OCI-LY7 (cell line): ENCODE data around the gene EPS8L2. TPM values are rescaled to one million over a fixed set of nuclear protein-coding genes. Genes with fewer than 3 reads are reported as not detected.
"Not testable (repeated sequence)": the region's sequence is repeated elsewhere in the genome, so short reads cannot be mapped to it uniquely, and the experiment has no call there.

Source experiments
- BruUV-seq: library from RNA; stranded (reverse); fragments of 400-500 nt; replicated peaks from 2 replicates; lab custom pipeline; 2021; lab: Mats Ljungman, UMichigan
- CTCF ChIA-PET: fragments of 300-600 bp; sonication (Branson Sonifier 250); formaldehyde crosslinking; loops from one replicate; lab custom pipeline; 2022; ENCODE audit warnings: antibody characterized with exemption; ENCODE audit not compliant: unreplicated experiment; lab: Charles Lee
- POLR2A ChIA-PET: fragments of 300-600 bp; sonication (Branson Sonifier 250); formaldehyde crosslinking; loops from one replicate; lab custom pipeline; 2022; ENCODE audit warnings: antibody characterized with exemption; lab: Charles Lee
- DNase-seq: peaks from one replicate; pipeline ENCODE4 v3.0.0-alpha.2; 2015; ENCODE audit warnings: low spot score
- H2AFZ ChIP-seq: fragments of 200-600 bp; sonication (generic), shearing (Covaris generic); 2 replicates; pipeline ENCODE4 v1.6.1; 2014; ENCODE audit warnings: mild to moderate bottlenecking, antibody characterized with exemption, low read length, moderate library complexity
- H3K27ac ChIP-seq: fragments of 200-600 bp; sonication (generic); 2 replicates; pipeline ENCODE4 v1.5.1; 2014; ENCODE audit warnings: mixed run types, low read depth, mild to moderate bottlenecking, moderate library complexity, low read length, inconsistent platforms; ENCODE audit not compliant: poor library complexity, severe bottlenecking
- H3K36me3 ChIP-seq: fragments of 200-600 bp; sonication (generic); 2 replicates; pipeline ENCODE4 v1.6.1; 2014; ENCODE audit warnings: mild to moderate bottlenecking, antibody characterized with exemption, low read length, moderate library complexity, mixed read lengths; ENCODE audit not compliant: insufficient read depth
- H3K4me1 ChIP-seq: fragments of 200-600 bp; sonication (generic); 2 replicates; pipeline ENCODE4 v1.5.1; 2014; ENCODE audit warnings: mild to moderate bottlenecking, low read length; ENCODE audit not compliant: insufficient read depth, poor library complexity, severe bottlenecking
- H3K4me2 ChIP-seq: fragments of 200-600 bp; sonication (generic); 2 replicates; pipeline ENCODE4 v1.6.1; 2014; ENCODE audit warnings: mild to moderate bottlenecking, low read length
- H3K4me3 ChIP-seq: fragments of 200-600 bp; sonication (generic); 2 replicates; pipeline ENCODE4 v1.5.1; 2014; ENCODE audit warnings: mild to moderate bottlenecking, low read depth, low read length; ENCODE audit not compliant: poor library complexity, severe bottlenecking
- H3K79me2 ChIP-seq: fragments of 200-600 bp; sonication (generic); 2 replicates; pipeline ENCODE4 v1.6.1; 2016; ENCODE audit warnings: low read depth, mild to moderate bottlenecking, low read length, moderate library complexity, mixed read lengths; ENCODE audit not compliant: insufficient read depth
- H3K9me2 ChIP-seq: fragments of 200-600 bp; sonication (generic); 2 replicates; pipeline ENCODE4 v1.6.1; 2016; ENCODE audit warnings: mild to moderate bottlenecking, low read length, mixed read lengths; ENCODE audit not compliant: insufficient read depth
- H3K9me3 ChIP-seq: fragments of 200-600 bp; sonication (generic); 2 replicates; pipeline ENCODE4 v1.6.1; 2014; ENCODE audit warnings: mild to moderate bottlenecking, mixed run types, low read length, mixed read lengths
- H4K20me1 ChIP-seq: fragments of 200-600 bp; sonication (generic); 2 replicates; pipeline ENCODE4 v1.6.1; 2014; ENCODE audit warnings: mild to moderate bottlenecking, antibody characterized with exemption, low read length, moderate library complexity, mixed read lengths; ENCODE audit not compliant: insufficient read depth
- CTCF ChIP-seq: fragments of 200-600 bp; sonication (generic); conservative IDR thresholded peaks from 2 replicates; pipeline ENCODE4 v1.5.1; 2014; ENCODE audit warnings: mild to moderate bottlenecking, antibody characterized with exemption, low read length, moderate library complexity, mixed read lengths
- EZH2phosphoT487 ChIP-seq: fragments of 200-600 bp; sonication (generic); IDR thresholded peaks from 2 replicates; pipeline ENCODE4 v1.6.1; 2018; ENCODE audit warnings: low read depth, borderline replicate concordance, mild to moderate bottlenecking, mixed run types, antibody characterized with exemption, low read length, moderate library complexity, mixed read lengths
- intact Hi-C: fragments of 100-400 bp; cut with micrococcal nuclease; formaldehyde crosslinking; loops from one replicate; pipeline ENCODE4 v1.10.0; 2022; ENCODE audit not compliant: unreplicated experiment
- total RNA-seq, 2 experiments: library from RNA; depleted of rRNA in 1 of 2; stranded (reverse); fragments of >200 nt in 1 of 2; shearing (Covaris generic) in 1 of 2; gene quantifications; 2 replicates each; pipeline ENCODE4 v1.2.3, GENCODE V29; 2014 to 2022

Gene EPS8L2
- total RNA-seq, 2 experiments from 2014 or later: 3.8 to 7.1 TPM

DNA sequence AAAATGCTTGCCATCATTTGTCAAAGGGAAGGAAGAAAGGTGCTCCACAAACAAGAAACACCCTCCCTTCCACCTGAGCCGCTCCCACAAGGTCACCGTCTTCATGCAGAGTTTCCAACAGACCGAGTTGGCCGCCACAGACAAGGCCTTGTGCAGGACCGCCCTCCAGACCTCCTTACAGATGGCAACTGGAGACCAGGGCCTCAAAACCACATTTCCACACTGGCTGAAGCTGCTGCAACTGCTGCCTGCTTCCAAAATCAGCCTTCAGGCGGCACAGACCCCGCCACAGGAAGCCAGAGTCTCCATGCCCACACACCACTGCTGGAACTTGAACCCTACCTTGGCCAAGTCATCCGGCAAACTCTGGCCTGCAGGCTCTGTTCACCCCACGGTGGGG is 17.4 kb upstream of the EPS8L2 start:
- DNase-seq: no peak
- no TSS peak for BruUV-seq
- intact Hi-C loops: no loop called here
- Histone ChIP-seq H3K4me3 (no peak overlapping the region), H3K27ac (no peak overlapping the region), H3K9me3 (no peaks in the 10 kb centered on the region), H4K20me1 (no peaks in the 10 kb centered on the region), H3K4me1 (peaks cover 10% of the 10 kb centered on the region), H3K9me2 (no peaks in the 10 kb centered on the region), H3K4me2 (no peak overlapping the region), H3K36me3 (peaks cover 68% of the 10 kb centered on the region), H3K79me2 (peaks cover 11% of the 10 kb centered on the region; the same call in 1 of the 2 replicates), H2AFZ (no peak overlapping the region)
- ChIA-PET POLR2A (no interaction called here), CTCF (no interaction called here)
- TF ChIP-seq CTCF: no peak
- TF ChIP-seq EZH2phosphoT487: no peak

DNA sequence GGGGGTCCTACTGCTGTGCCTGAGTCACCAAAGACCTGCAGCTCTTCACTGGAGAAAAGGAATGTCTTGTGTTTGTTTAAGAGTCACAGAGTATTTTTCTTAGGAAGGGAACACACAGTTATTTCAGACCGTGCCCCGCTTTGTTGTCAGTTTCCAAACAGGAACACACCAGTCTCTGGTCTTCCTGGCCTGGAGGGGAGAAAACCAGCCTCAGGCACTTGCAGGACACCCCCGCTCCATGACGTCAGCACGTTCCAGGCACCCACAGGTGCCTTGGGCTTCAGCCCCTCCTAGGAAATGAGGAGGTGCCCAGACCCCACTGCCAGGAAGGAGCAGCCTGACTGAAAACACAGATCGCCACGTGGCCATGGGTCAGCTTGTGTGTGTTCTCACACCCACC is 16.4 kb upstream of the EPS8L2 start:
- peaks cover 59% of the 10 kb centered on the region for H3K36me3 ChIP-seq
- H3K27ac ChIP-seq: no peak overlapping the region
- POLR2A ChIA-PET: no interaction called here
- no peaks in the 10 kb centered on the region for H4K20me1 ChIP-seq
- CTCF ChIA-PET: no interaction called here
- peaks cover 17% of the 10 kb centered on the region for H3K4me1 ChIP-seq
- peaks cover 17% of the 10 kb centered on the region; the same call in 1 of the 2 replicates for H3K79me2 ChIP-seq
- BruUV-seq: no TSS peak
- no peaks in the 10 kb centered on the region for H3K9me3 ChIP-seq
- TF ChIP-seq EZH2phosphoT487 (no peak), CTCF (no peak)
- no peaks in the 10 kb centered on the region for H3K9me2 ChIP-seq
- no peak for DNase-seq
- intact Hi-C loops: no loop called here
- H3K4me2 ChIP-seq: no peak overlapping the region
- no peak overlapping the region for H2AFZ ChIP-seq
- no peak overlapping the region for H3K4me3 ChIP-seq

- H3K9me3 ChIP-seq, H3K4me3 ChIP-seq, H3K9me2 ChIP-seq, DNase-seq, POLR2A ChIA-PET, H3K27ac ChIP-seq, H4K20me1 ChIP-seq, H2AFZ ChIP-seq, intact Hi-C loops, CTCF ChIA-PET, BruUV-seq, H3K4me2 ChIP-seq: not testable (repeated sequence)
- Histone ChIP-seq H3K79me2 (peaks cover 17% of the 10 kb centered on the region; the same call in 1 of the 2 replicates), H3K36me3 (peaks cover 52% of the 10 kb centered on the region), H3K4me1 (peaks cover 17% of the 10 kb centered on the region)
Measured at GRCh38 chr11:690244-690643, 15.8 kb upstream of the EPS8L2 start.
